ENCODE measurements around the gene TMEM63A.
"Not testable (repeated sequence)": the region's sequence is repeated elsewhere in the genome, so short reads cannot be mapped to it uniquely, and the experiment has no call there.

The TMEM63A gene

GRCh38 chr1:225848030-225848955, 33.9 kb downstream of the TMEM63A start:
- peak; percentile 86 for FAIRE-seq
- peak; percentile 22 for DNase-seq (ENCODE audit: extremely low spot score, insufficient read length, low read depth)

- no peak for FAIRE-seq
- no peak for DNase-seq (ENCODE audit: extremely low spot score, insufficient read length, low read depth)
Observed at GRCh38 chr1:225847610-225848009, 34.6 kb downstream of the TMEM63A start.

- DNase-seq (ENCODE audit: extremely low spot score, insufficient read length, low read depth) = no peak
- FAIRE-seq = no peak
Observed at GRCh38 chr1:225846331-225847310, 35.6 kb downstream of the TMEM63A start.

- FAIRE-seq (no peak), DNase-seq (ENCODE audit: extremely low spot score, insufficient read length, low read depth) (no peak)
Observed at GRCh38 chr1:225845571-225846259, 36.5 kb downstream of the TMEM63A start.

- no peak for DNase-seq (ENCODE audit: extremely low spot score, insufficient read length, low read depth)
- no peak for FAIRE-seq
Observed at GRCh38 chr1:225845097-225845496, 37.1 kb downstream of the TMEM63A start.

GRCh38 chr1:225844236-225845061, 37.7 kb downstream of the TMEM63A start:
- FAIRE-seq = no peak
- DNase-seq (ENCODE audit: extremely low spot score, insufficient read length, low read depth) = no peak

- FAIRE-seq (no peak), DNase-seq (ENCODE audit: extremely low spot score, insufficient read length, low read depth) (no peak)
Observed at GRCh38 chr1:225843426-225843795, 38.8 kb downstream of the TMEM63A start.

GRCh38 chr1:225842788-225843425, 39.3 kb downstream of the TMEM63A start:
- FAIRE-seq = no peak

GRCh38 chr1:225842074-225842473, 40.1 kb downstream of the TMEM63A start:
- FAIRE-seq = no peak
- DNase-seq (ENCODE audit: extremely low spot score, insufficient read length, low read depth) = no peak

More at GRCh38 chr1:225842788-225843425, 39.3 kb downstream of the TMEM63A start:
- no peak for DNase-seq (ENCODE audit: extremely low spot score, insufficient read length, low read depth)

GRCh38 chr1:225840713-225841112, 41.5 kb downstream of the TMEM63A start:
- no peak for DNase-seq (ENCODE audit: extremely low spot score, insufficient read length, low read depth)
- FAIRE-seq = no peak

GRCh38 chr1:225840223-225840610, 42.0 kb downstream of the TMEM63A start:
- DNase-seq (ENCODE audit: extremely low spot score, insufficient read length, low read depth) = no peak
- no peak for FAIRE-seq

GRCh38 chr1:225838793-225839192, 43.4 kb downstream of the TMEM63A start:
- DNase-seq (ENCODE audit: extremely low spot score, insufficient read length, low read depth) = no peak
- no peak for FAIRE-seq

- not testable (repeated sequence) for FAIRE-seq; DNase-seq (ENCODE audit: extremely low spot score, insufficient read length, low read depth)
Observed at GRCh38 chr1:225836296-225836695, 45.9 kb downstream of the TMEM63A start.

GRCh38 chr1:225835856-225836255, 46.3 kb downstream of the TMEM63A start:
- DNase-seq (ENCODE audit: extremely low spot score, insufficient read length, low read depth) (no peak), FAIRE-seq (no peak)

GRCh38 chr1:225834417-225835329, 47.5 kb downstream of the TMEM63A start:
- FAIRE-seq = no peak
- DNase-seq (ENCODE audit: extremely low spot score, insufficient read length, low read depth) = no peak

- DNase-seq (ENCODE audit: extremely low spot score, insufficient read length, low read depth) = no peak
- FAIRE-seq = no peak
Observed at GRCh38 chr1:225830841-225831240, 51.3 kb downstream of the TMEM63A start.

GRCh38 chr1:225828706-225829345, 53.4 kb downstream of the TMEM63A start:
- FAIRE-seq = no peak
- DNase-seq (ENCODE audit: extremely low spot score, insufficient read length, low read depth) = no peak
